Panc1 (cell line): ENCODE data around the gene MAPK8IP3. TPM values are rescaled to one million over a fixed set of nuclear protein-coding genes. Genes with fewer than 3 reads are reported as not detected.
A peak's percentile ranks its signal among the peaks of the same experiment; 100 is the strongest.

ENCODE experiments used
- ATAC-seq: fragments of 200-7000 bp; cut with Tn5 transposase; 2 replicates; pipeline ENCODE4 v1.9.1; 2020; ENCODE audit warnings: mild to moderate bottlenecking, moderate library complexity
- BruUV-seq: library from RNA; stranded (reverse); fragments of 400-500 nt; replicated peaks from 2 replicates; lab custom pipeline; 2021; lab: Mats Ljungman, UMichigan
- CTCF ChIA-PET: fragments of 300-600 bp; sonication (Branson Sonifier 250); formaldehyde crosslinking; loops from one replicate; lab custom pipeline; 2022; ENCODE audit warnings: antibody characterized with exemption; lab: Charles Lee
- POLR2A ChIA-PET: fragments of 300-600 bp; sonication (Branson Sonifier 250); formaldehyde crosslinking; loops from one replicate; lab custom pipeline; 2022; ENCODE audit warnings: antibody characterized with exemption; lab: Charles Lee
- DNase-seq: peaks from one replicate; pipeline ENCODE4 v3.0.0-alpha.2; 2010; ENCODE audit warnings: low read depth, low spot score
- H3K27ac ChIP-seq: 2 replicates; pipeline ENCODE4 v1.5.1; 2011; ENCODE audit warnings: mild to moderate bottlenecking, low read length, inconsistent platforms
- H3K27me3 ChIP-seq: fragments of 200-500 bp; sonication (Bioruptor generic); 2 replicates; pipeline ENCODE4 v1.6.0; 2014; ENCODE audit warnings: low read length, inconsistent platforms; ENCODE audit not compliant: control insufficient read depth, insufficient read depth
- H3K36me3 ChIP-seq: fragments of 200-500 bp; sonication (Bioruptor generic); 2 replicates; pipeline ENCODE4 v1.5.1; 2014; ENCODE audit warnings: inconsistent platforms, mild to moderate bottlenecking, low read length, moderate library complexity; ENCODE audit not compliant: control insufficient read depth, insufficient read depth
- H3K4me1 ChIP-seq: 2 replicates; pipeline ENCODE4 v1.5.1; 2011; ENCODE audit warnings: inconsistent platforms, mild to moderate bottlenecking, low read length, moderate library complexity; ENCODE audit not compliant: control insufficient read depth, insufficient read depth
- H3K4me3 ChIP-seq, 2 experiments: 2 replicates each; pipeline ENCODE4 v1.5.1; 2011 to 2012; ENCODE audit warnings: low read depth in 2 of 2, low read length in 2 of 2, mild to moderate bottlenecking in 2 of 2, inconsistent platforms in 1 of 2, moderate library complexity in 1 of 2
- H3K9me3 ChIP-seq: fragments of 200-500 bp; sonication (Bioruptor generic); 2 replicates; pipeline ENCODE4 v1.5.1; 2014; ENCODE audit warnings: low read depth, mild to moderate bottlenecking, inconsistent platforms, low read length, moderate library complexity; ENCODE audit not compliant: control insufficient read depth, insufficient read depth
- CTCF ChIP-seq: fragments of 450-650 bp; IDR thresholded peaks from 2 replicates; pipeline ENCODE4 v1.5.1; 2017; ENCODE audit warnings: mild to moderate bottlenecking
- POLR2AphosphoS5 ChIP-seq: IDR thresholded peaks from 2 replicates; pipeline ENCODE4 v1.6.1; 2012; ENCODE audit warnings: mild to moderate bottlenecking, low read depth, low read length, moderate library complexity
- REST ChIP-seq, 2 experiments: IDR thresholded peaks; 2 replicates each; pipeline ENCODE4 v1.6.1; 2011 to 2012; ENCODE audit warnings: low read depth in 2 of 2, control low read depth in 1 of 2, low read length in 1 of 2, mild to moderate bottlenecking in 1 of 2, moderate library complexity in 1 of 2; ENCODE audit not compliant: insufficient read depth in 1 of 2
- SIN3A ChIP-seq: IDR thresholded peaks from 2 replicates; pipeline ENCODE4 v1.6.1; 2012; ENCODE audit warnings: low read depth, mild to moderate bottlenecking, low read length, moderate library complexity, borderline replicate concordance; ENCODE audit not compliant: insufficient read depth
- TCF7L2 ChIP-seq: IDR thresholded peaks from 2 replicates; pipeline ENCODE4 v1.6.1; 2011; ENCODE audit warnings: mild to moderate bottlenecking, low read depth, low read length, inconsistent platforms
- in situ Hi-C: cut with HindIII; loops from 2 replicates; pipeline ENCODE4 v1.10.0; 2016; ENCODE audit warnings: low sequenced_read_pairs, low pct_unique_long_range_greater_than_20kb
- intact Hi-C: fragments of 100-400 bp; cut with micrococcal nuclease; formaldehyde crosslinking; loops from one replicate; pipeline ENCODE4 v1.10.0; 2022; ENCODE audit not compliant: unreplicated experiment
- total RNA-seq: library from RNA; stranded (reverse); gene quantifications from one replicate; pipeline ENCODE4 v1.2.1, GENCODE V29; 2021; ENCODE audit not compliant: unreplicated experiment

Gene MAPK8IP3
- total RNA-seq, 1 experiment from 2014 or later = 108 TPM

GRCh38 chr16:1712791-1713261 is 6.8 kb downstream of the MAPK8IP3 start:
- peak overlapping the region; percentile 68 for H3K27ac ChIP-seq
- in situ Hi-C loops (no loop called here), intact Hi-C loops (no loop called here)
- CTCF ChIA-PET = no interaction called here
- no peaks in the 10 kb centered on the region for H3K36me3 ChIP-seq
- ATAC-seq = no peak
- POLR2A ChIA-PET = interaction anchor here (0.6 kb wide), 1 partner anchor 386 kb away, joined by 7 read pairs; no protein-coding TSS in a partner anchor
- no peak for TF ChIP-seq POLR2AphosphoS5
- no peak for TF ChIP-seq SIN3A
- no peak for TF ChIP-seq TCF7L2
- TF ChIP-seq CTCF = no peak
- TF ChIP-seq REST (IDR thresholded peaks at IDR 0.05; ENCODE audit: insufficient read depth in 1 of 2, low read depth in 2 of 2, low read length in 1 of 2) = no peak
- H3K4me1 ChIP-seq = peaks cover 49% of the 10 kb centered on the region
- no peaks in the 10 kb centered on the region for H3K27me3 ChIP-seq
- no peak for DNase-seq
- H3K9me3 ChIP-seq = no peaks in the 10 kb centered on the region
- no TSS peak for BruUV-seq
- H3K4me3 ChIP-seq = no peak overlapping the region

- Histone ChIP-seq H3K4me1 (peaks cover 44% of the 10 kb centered on the region), H3K36me3 (no peaks in the 10 kb centered on the region), H3K4me3 (no peak overlapping the region), H3K9me3 (no peaks in the 10 kb centered on the region), H3K27me3 (no peaks in the 10 kb centered on the region), H3K27ac (peak overlapping the region; percentile 68)
- DNase-seq = no peak
- no TSS peak for BruUV-seq
- in situ Hi-C loops (no loop called here), intact Hi-C loops (no loop called here)
- ChIA-PET CTCF (no interaction called here), POLR2A (interaction anchor here (0.6 kb wide), 1 partner anchor 387 kb away, joined by 7 read pairs; no protein-coding TSS in a partner anchor)
- no peak for ATAC-seq
- TF ChIP-seq TCF7L2 (no peak), SIN3A (no peak), POLR2AphosphoS5 (no peak), REST (IDR thresholded peaks at IDR 0.05; ENCODE audit: insufficient read depth in 1 of 2, low read depth in 2 of 2, low read length in 1 of 2) (no peak), CTCF (no peak)
These were observed 7.3 kb downstream of the MAPK8IP3 start for GRCh38 chr16:1713331-1713730.
